PFSK-1 (cell line): ENCODE data around the gene CHCT1.

ENCODE experiments used
- FOXP2 ChIP-seq: optimal IDR thresholded peaks from 2 replicates; pipeline ENCODE3; 2011; ENCODE audit warnings: borderline replicate concordance, control low read depth, inconsistent platforms; ENCODE audit not compliant: insufficient read depth; ENCODE audit errors: extremely low read length, extremely low read depth
- POLR2AphosphoS5 ChIP-seq: IDR thresholded peaks from 2 replicates; pipeline ENCODE4 v1.6.1; 2012; ENCODE audit warnings: low read depth, mild to moderate bottlenecking, control low read depth, low read length, moderate library complexity
- REST ChIP-seq, 2 experiments: IDR thresholded peaks; 2 replicates each; pipeline versions ENCODE4 v1.6.1 to v1.8.0; 2011 to 2012; ENCODE audit warnings: low read depth in 2 of 2, low read length in 2 of 2, control low read depth in 1 of 2, inconsistent platforms in 1 of 2, mild to moderate bottlenecking in 1 of 2, moderate library complexity in 1 of 2; ENCODE audit not compliant: insufficient read depth in 1 of 2
- SIN3A ChIP-seq: IDR thresholded peaks from 2 replicates; pipeline ENCODE4 v1.6.1; 2012; ENCODE audit warnings: mild to moderate bottlenecking, low read length, moderate library complexity, borderline replicate concordance; ENCODE audit not compliant: insufficient read depth
- TAF1 ChIP-seq: IDR thresholded peaks from 2 replicates; pipeline ENCODE4 v1.6.1; 2012; ENCODE audit warnings: low read length, control low read depth, borderline replicate concordance; ENCODE audit not compliant: insufficient read depth

CHCT1 gene

GRCh38 chr17:60386147-60387058 is 35.9 kb upstream of the CHCT1 start:
- TF ChIP-seq REST (IDR thresholded peaks at IDR 0.05; ENCODE audit: insufficient read depth in 1 of 2, low read depth in 2 of 2, low read length in 2 of 2) (no peak), SIN3A (no peak), TAF1 (no peak), FOXP2 (no peak), POLR2AphosphoS5 (no peak)

- TF ChIP-seq TAF1 (no peak), FOXP2 (no peak), POLR2AphosphoS5 (no peak)
Observed at GRCh38 chr17:60387666-60388065, 34.6 kb upstream of the CHCT1 start.

GRCh38 chr17:60388742-60389141 is 33.5 kb upstream of the CHCT1 start:
- TF ChIP-seq REST (IDR thresholded peaks at IDR 0.05; ENCODE audit: insufficient read depth in 1 of 2, low read depth in 2 of 2, low read length in 2 of 2) = no peak
- no peak for TF ChIP-seq TAF1
- TF ChIP-seq FOXP2 = no peak
- TF ChIP-seq POLR2AphosphoS5 = no peak
- no peak for TF ChIP-seq SIN3A

- TF ChIP-seq TAF1 (no peak), REST (IDR thresholded peaks at IDR 0.05; ENCODE audit: insufficient read depth in 1 of 2, low read depth in 2 of 2, low read length in 2 of 2) (no peak)
Observed at GRCh38 chr17:60390186-60390585, 32.1 kb upstream of the CHCT1 start.

GRCh38 chr17:60390925-60391470 is 31.3 kb upstream of the CHCT1 start:
- TF ChIP-seq REST (IDR thresholded peaks at IDR 0.05; ENCODE audit: insufficient read depth in 1 of 2, low read depth in 2 of 2, low read length in 2 of 2) (no peak), FOXP2 (no peak), SIN3A (no peak), POLR2AphosphoS5 (no peak), TAF1 (no peak)
